CD4-positive, alpha-beta T cell (primary cell): ENCODE measurements around the gene CSNK1G1. TPM values are rescaled to one million over a fixed set of nuclear protein-coding genes. Genes with fewer than 3 reads are reported as not detected.
A peak's percentile ranks its signal among the peaks of the same experiment; 100 is the strongest.

Experiments used
- ATAC-seq: fragments of 200-7000 bp; cut with Tn5 transposase; one replicate; pipeline ENCODE4 v1.10.0; 2022; ENCODE audit warnings: mild to moderate bottlenecking; ENCODE audit not compliant: poor library complexity
- CTCF ChIA-PET: fragments of 350-600 bp; sonication (Branson Sonifier 250); formaldehyde crosslinking; loops from one replicate; lab custom pipeline; 2021; ENCODE audit warnings: antibody characterized with exemption, inconsistent platforms; lab: Charles Lee
- POLR2A ChIA-PET: fragments of 350-600 bp; sonication (Branson Sonifier 250); formaldehyde crosslinking; loops from one replicate; lab custom pipeline; 2021; ENCODE audit warnings: antibody characterized with exemption, inconsistent platforms; lab: Charles Lee
- DNase-seq, 14 experiments: peaks; one replicate each; pipeline ENCODE4 v3.0.0-alpha.2; 2013 to 2020; ENCODE audit warnings: mixed read lengths in 2 of 14
- H3K27ac ChIP-seq, 2 donors: one replicate each; pipeline versions ENCODE4 v1.5.1 to v1.7.0; 2013; ENCODE audit warnings: low read length in 2 of 2, low read depth in 1 of 2, mild to moderate bottlenecking in 1 of 2
- H3K27me3 ChIP-seq, 2 experiments: 1 replicate in 1 of 2; 2 replicates in 1 of 2; pipeline versions ENCODE4 v1.6.1 to v1.7.0; 2013; ENCODE audit warnings: low read length in 2 of 2, control low read depth in 1 of 2, mild to moderate bottlenecking in 1 of 2, moderate library complexity in 1 of 2; ENCODE audit not compliant: insufficient read depth in 2 of 2, control insufficient read depth in 1 of 2
- H3K36me3 ChIP-seq: one replicate; pipeline ENCODE4 v1.6.1; 2013; ENCODE audit warnings: low read length, control low read depth; ENCODE audit not compliant: insufficient read depth
- H3K4me1 ChIP-seq: one replicate; pipeline ENCODE4 v1.6.1; 2013; ENCODE audit warnings: low read length, control low read depth; ENCODE audit not compliant: insufficient read depth
- H3K4me3 ChIP-seq: one replicate; pipeline ENCODE4 v1.5.1; 2013; ENCODE audit warnings: mild to moderate bottlenecking, low read length, moderate library complexity
- H3K9me3 ChIP-seq, 2 experiments: 1 replicate in 1 of 2; 2 replicates in 1 of 2; pipeline versions ENCODE4 v1.6.1 to v1.7.0; 2013; ENCODE audit warnings: low read length in 2 of 2, mild to moderate bottlenecking in 2 of 2, control low read depth in 1 of 2, moderate library complexity in 1 of 2; ENCODE audit not compliant: control insufficient read depth in 1 of 2, insufficient read depth in 1 of 2
- H3K27ac Mint-ChIP-seq: one replicate; pipeline ENCODE4 v1.8.0; 2020; ENCODE audit warnings: mixed read lengths
- H3K27me3 Mint-ChIP-seq: one replicate; pipeline ENCODE4 v1.8.0; 2021; ENCODE audit warnings: mixed read lengths
- H3K36me3 Mint-ChIP-seq: one replicate; pipeline ENCODE4 v1.8.0; 2021; ENCODE audit warnings: low read depth, mixed read lengths
- H3K4me1 Mint-ChIP-seq: one replicate; pipeline ENCODE4 v1.8.0; 2021; ENCODE audit warnings: low read depth, mixed read lengths
- H3K4me3 Mint-ChIP-seq: one replicate; pipeline ENCODE4 v1.8.0; 2020; ENCODE audit warnings: mild to moderate bottlenecking, mixed read lengths
- H3K9me3 Mint-ChIP-seq: one replicate; pipeline ENCODE4 v1.8.0; 2020; ENCODE audit warnings: mixed read lengths
- CTCF ChIP-seq: fragments of 200-600 bp; IDR thresholded peaks from one replicate; pipeline ENCODE4 v1.8.0; 2022; ENCODE audit warnings: antibody characterized with exemption, mild to moderate bottlenecking
- intact Hi-C, 2 experiments: fragments of 100-400 bp; cut with DNase I in 1 of 2; cut with micrococcal nuclease in 1 of 2; formaldehyde crosslinking; loops; one replicate each; pipeline versions ENCODE4 v1.15.1 to v1.9.0; 2023 to 2025; cut with DNase I, micrococcal nuclease
- total RNA-seq, 174 experiments: library from RNA in 2 of 174; stranded (reverse) in 2 of 174; gene quantifications; one replicate each; pipeline ENCODE4 v1.2.3 and lab custom pipeline; 2021 to 2026

The CSNK1G1 gene
- total RNA-seq, 2 experiments from 2014 or later = 12.2 to 13.7 TPM

GRCh38 chr15:64182859-64183370 lies 173.1 kb downstream of the CSNK1G1 start:
- peaks cover 41% of the 10 kb centered on the region for H3K36me3 ChIP-seq
- DNase-seq = no peak
- H3K27me3 ChIP-seq = no peaks in the 10 kb centered on the region
- no peak overlapping the region for H3K4me3 ChIP-seq
- Mint-ChIP-seq H3K4me1 (no peaks in the 10 kb centered on the region), H3K9me3 (no peaks in the 10 kb centered on the region), H3K27ac (no peak overlapping the region), H3K4me3 (no peak overlapping the region), H3K36me3 (peaks cover 54% of the 10 kb centered on the region), H3K27me3 (no peaks in the 10 kb centered on the region)
- no peaks in the 10 kb centered on the region for H3K9me3 ChIP-seq
- ATAC-seq = no peak
- no peaks in the 10 kb centered on the region for H3K4me1 ChIP-seq
- no peak for TF ChIP-seq CTCF
- no peak overlapping the region for H3K27ac ChIP-seq
- intact Hi-C loops = no loop called here
- ChIA-PET POLR2A (no interaction called here), CTCF (no interaction called here)

- intact Hi-C loops = no loop called here
- Mint-ChIP-seq H3K27ac (no peak overlapping the region), H3K27me3 (no peaks in the 10 kb centered on the region), H3K4me3 (no peak overlapping the region), H3K36me3 (peaks cover 55% of the 10 kb centered on the region), H3K4me1 (no peaks in the 10 kb centered on the region), H3K9me3 (no peaks in the 10 kb centered on the region)
- no peak for TF ChIP-seq CTCF
- ChIA-PET POLR2A (no interaction called here), CTCF (no interaction called here)
- no peak overlapping the region for H3K4me3 ChIP-seq
- no peak for DNase-seq
- ATAC-seq = no peak
- peaks cover 43% of the 10 kb centered on the region for H3K36me3 ChIP-seq
- no peak overlapping the region for H3K27ac ChIP-seq
- no peaks in the 10 kb centered on the region for H3K27me3 ChIP-seq
- H3K9me3 ChIP-seq = no peaks in the 10 kb centered on the region
- H3K4me1 ChIP-seq = no peaks in the 10 kb centered on the region
Measured at GRCh38 chr15:64180235-64180824, 175.6 kb downstream of the CSNK1G1 start.

- H3K4me3 Mint-ChIP-seq = no peak overlapping the region
- no peak for ATAC-seq
- Histone ChIP-seq H3K4me1 (peaks cover 24% of the 10 kb centered on the region), H3K4me3 (no peak overlapping the region), H3K27me3 (no peaks in the 10 kb centered on the region), H3K27ac (no peak overlapping the region), H3K36me3 (peaks cover under 1% of the 10 kb centered on the region), H3K9me3 (no peaks in the 10 kb centered on the region)
- intact Hi-C loops = loop anchor here in 1 of 2 experiments (10.0 kb wide), 3 partner anchors 189 to 739 kb away; partner anchors contain the start of genes CSNK1G1 and PIF1
- no peak for DNase-seq
- peaks cover 30% of the 10 kb centered on the region for H3K4me1 Mint-ChIP-seq
- ChIA-PET CTCF (interaction anchor here (0.5 to 1.5 kb wide), 2 partner anchors 12 to 985 kb away, joined by 5 to 6 read pairs; no protein-coding TSS in a partner anchor), POLR2A (no interaction called here)
- no peaks in the 10 kb centered on the region for H3K27me3 Mint-ChIP-seq
- no peak for TF ChIP-seq CTCF
- peaks cover 15% of the 10 kb centered on the region for H3K36me3 Mint-ChIP-seq
- no peaks in the 10 kb centered on the region for H3K9me3 Mint-ChIP-seq
- H3K27ac Mint-ChIP-seq = peak overlapping the region; percentile 52
Measured at GRCh38 chr15:64166102-64166890, 189.7 kb downstream of the CSNK1G1 start.
